IPS-18c (cell line): Measurements from ENCODE around the gene PMPCA.
"Not testable (repeated sequence)": the region's sequence is repeated elsewhere in the genome, so short reads cannot be mapped to it uniquely, and the experiment has no call there.

Experiments used
- H3K4me3 ChIP-seq: 2 replicates; pipeline ENCODE4 v1.7.0; 2013; ENCODE audit warnings: low read depth, mild to moderate bottlenecking, low read length, moderate library complexity; ENCODE audit not compliant: insufficient read depth
- H3K9me3 ChIP-seq: one replicate; pipeline ENCODE4 v1.6.1; 2013; ENCODE audit warnings: mild to moderate bottlenecking, low read length, moderate library complexity; ENCODE audit not compliant: control insufficient read depth, insufficient read depth

The PMPCA gene

GRCh38 chr9:136402067-136402466 is 8.4 kb upstream of the PMPCA start:
- Histone ChIP-seq H3K4me3 (no peak overlapping the region), H3K9me3 (peaks cover 2% of the 10 kb centered on the region)

DNA sequence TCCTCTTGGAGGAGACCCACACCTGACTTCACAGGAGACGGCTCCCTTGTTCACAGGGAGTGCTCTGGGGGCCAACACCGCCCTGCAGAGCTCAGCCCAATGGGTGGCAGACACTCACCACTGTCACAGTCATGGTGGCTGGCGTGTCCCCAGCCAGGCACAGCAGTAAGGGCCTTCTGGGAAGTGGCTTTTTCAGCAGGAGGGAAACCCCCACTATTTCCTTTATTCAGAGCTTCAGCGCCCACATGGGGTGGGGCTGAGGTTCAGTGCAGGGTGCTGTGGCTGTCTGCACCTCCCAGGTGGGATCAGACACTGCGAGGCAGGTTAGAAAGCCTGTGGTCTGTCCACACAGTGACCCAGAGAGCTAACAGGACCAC is 6.9 kb upstream of the PMPCA start:
- H3K4me3 ChIP-seq: no peak overlapping the region
- peaks cover 2% of the 10 kb centered on the region for H3K9me3 ChIP-seq

DNA sequence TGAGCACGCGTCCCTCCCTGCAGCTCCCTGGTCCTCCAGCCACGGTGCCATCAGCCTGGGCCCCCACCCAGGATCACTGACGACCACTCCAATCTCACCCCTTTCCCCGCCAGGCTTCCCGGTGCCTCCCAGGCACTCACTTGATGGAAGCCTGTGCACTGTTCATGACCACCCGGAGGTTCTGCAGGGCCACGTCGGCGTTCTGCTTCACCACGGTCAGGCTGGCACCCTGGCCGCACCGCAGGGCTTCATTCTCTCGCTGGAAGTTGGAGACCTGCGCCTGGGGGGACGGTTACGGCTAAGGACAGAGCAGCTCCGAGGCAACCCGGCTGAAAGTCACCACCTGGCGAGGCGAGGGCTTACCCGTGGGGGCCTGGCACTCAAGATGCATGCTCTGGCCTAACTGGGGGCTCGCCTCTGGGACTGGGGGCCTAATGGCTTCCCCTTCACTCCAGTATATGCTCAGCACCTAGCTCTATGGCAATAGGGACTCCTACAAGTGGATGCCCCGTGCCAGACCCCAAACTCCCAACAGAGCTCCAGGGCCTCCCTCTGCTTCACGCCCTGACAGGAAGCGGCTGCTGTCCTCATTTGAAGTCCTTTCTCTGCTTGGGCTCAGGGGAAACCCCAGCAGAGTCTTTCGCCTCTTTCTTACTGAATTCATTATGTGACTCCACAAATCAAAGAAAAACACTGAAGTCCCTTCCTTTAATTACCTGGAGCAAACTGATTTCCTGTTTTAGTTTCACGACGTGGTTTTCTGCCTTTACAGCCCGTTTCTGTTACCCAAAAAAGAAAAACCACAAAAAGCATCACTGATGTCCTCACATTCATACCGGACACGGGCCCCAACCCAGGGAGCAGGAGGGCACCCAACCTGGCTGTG is 6.3 kb upstream of the PMPCA start:
- H3K9me3 ChIP-seq: peaks cover 2% of the 10 kb centered on the region
- H3K4me3 ChIP-seq: no peak overlapping the region

DNA sequence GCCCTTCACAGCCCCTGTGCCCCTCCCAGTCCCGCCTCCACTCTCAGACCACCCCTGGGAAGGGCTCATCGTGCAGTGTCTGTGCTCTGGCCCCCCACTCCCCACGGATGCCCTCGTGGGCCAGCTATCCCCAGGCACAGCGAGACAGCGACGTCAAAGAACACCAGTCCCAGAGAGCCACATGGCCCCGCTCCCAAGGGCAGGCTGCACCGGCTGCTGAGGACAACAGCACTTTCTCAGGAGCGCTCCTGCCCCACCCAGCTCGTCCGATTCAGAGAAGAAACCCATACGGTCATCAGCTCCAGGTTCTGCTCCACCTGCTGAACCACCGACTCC is 5.7 kb upstream of the PMPCA start:
- peaks cover 2% of the 10 kb centered on the region for H3K9me3 ChIP-seq
- H3K4me3 ChIP-seq: no peak overlapping the region

DNA sequence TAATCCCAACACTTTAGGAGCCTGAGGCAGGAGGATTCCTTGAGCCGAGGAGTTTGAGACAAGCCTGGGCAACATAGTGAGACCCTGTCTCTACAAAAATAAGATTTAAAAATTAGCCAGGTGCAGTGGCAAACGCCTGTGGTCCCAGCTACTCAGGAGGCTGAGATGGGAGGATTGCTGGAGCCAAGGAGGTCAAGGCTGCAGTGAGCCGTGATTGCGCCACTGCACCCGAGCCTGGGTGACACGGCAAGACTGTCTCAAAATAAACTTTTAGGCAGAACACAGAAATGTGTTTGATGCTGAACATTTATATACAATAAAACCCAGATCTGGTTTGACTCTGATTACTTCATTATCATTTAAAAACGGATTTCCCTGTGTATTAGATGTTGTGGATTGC is 5.0 kb upstream of the PMPCA start:
- H3K9me3 ChIP-seq: peaks cover 2% of the 10 kb centered on the region
- no peak overlapping the region for H3K4me3 ChIP-seq

DNA sequence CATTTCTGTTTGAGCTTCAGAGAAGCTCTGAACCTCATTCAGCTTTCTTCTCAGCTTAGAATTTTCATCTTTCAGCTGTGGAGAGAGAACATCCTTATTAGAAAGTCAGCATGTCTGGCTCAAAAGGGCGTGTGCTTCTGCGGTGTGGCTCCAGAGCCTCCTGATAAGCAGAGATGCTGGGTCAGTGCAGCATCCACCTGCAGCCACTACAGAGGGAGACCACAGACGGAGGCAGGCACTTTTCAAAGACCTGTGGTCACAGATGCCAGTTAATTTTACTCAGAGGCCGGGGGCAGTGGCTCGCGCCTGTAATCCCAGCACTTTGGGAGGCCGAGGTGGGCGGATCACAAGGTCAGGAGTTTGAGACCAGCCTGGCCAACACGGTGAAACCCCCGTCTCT is 4.6 kb upstream of the PMPCA start:
- H3K9me3 ChIP-seq, H3K4me3 ChIP-seq: not testable (repeated sequence)

GRCh38 chr9:136407061-136407460 is 3.4 kb upstream of the PMPCA start:
- not testable (repeated sequence) for H3K4me3 ChIP-seq, H3K9me3 ChIP-seq

DNA sequence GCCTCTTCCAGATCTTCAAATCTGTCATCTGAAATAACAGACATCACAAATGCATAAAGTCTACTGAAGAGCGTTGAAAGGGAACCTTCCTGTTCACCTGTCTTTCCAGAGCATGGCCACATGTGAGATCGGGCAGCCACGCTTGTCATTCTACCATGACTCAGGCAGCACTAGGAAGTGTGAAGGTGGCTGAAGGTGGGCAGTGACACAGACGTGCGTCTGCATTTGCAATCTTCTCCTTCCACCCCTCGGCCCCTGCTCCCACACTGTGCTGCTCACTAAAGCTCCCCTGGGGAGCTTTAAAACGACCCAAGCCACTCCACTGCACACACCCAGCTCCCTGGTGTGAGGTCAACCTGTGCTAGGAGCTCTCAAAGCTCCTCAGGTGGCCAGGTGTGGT is 2.5 kb upstream of the PMPCA start:
- H3K9me3 ChIP-seq: peaks cover 2% of the 10 kb centered on the region
- H3K4me3 ChIP-seq: no peak overlapping the region

GRCh38 chr9:136409557-136410455 is 652 bp upstream of the PMPCA start:
- Histone ChIP-seq H3K4me3 (peak overlapping the region; percentile 84), H3K9me3 (peaks cover 2% of the 10 kb centered on the region)

DNA sequence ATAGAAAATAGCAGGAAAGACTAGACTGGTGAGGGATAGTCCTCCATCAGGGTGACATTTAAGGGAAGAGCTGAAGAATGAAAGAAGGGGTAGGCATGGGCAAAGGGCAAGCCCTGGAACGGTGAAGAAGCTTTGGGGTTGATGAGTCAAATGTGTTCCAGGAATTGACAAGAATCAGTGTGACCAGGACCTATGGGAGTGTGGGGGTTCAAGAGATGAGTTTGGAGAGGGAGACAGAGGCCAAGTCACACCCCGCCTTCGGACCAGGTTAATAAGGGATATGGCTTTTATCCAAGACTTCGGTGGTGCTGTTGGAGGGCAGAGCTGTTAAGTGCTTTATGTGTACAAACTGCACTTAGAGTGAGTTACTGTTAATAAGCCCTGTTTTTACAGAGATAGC is 920 bp downstream of the PMPCA start:
- H3K9me3 ChIP-seq: peaks cover 2% of the 10 kb centered on the region
- peak overlapping the region; percentile 96 for H3K4me3 ChIP-seq

DNA sequence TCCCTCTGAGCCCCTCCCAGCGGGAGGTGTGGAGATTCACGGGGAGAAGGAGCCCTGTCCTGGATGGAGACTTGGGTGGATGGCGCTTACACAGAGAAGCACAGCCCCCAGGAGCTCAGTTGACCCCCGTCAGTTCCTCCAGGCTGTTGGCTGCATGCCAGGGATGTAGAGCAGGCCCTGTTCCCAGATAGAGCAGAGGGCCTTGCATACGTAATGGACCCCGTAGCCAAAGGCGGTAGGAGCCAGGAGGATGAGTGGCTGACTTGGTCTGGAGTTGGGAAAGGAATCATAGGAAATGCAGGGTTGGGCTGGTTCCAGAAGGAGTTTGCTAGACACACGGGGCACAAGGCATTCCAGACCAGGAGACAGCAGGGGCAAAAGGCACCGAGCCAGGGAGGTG is 2.5 kb downstream of the PMPCA start:
- Histone ChIP-seq H3K4me3 (no peak overlapping the region), H3K9me3 (no peaks in the 10 kb centered on the region)

DNA sequence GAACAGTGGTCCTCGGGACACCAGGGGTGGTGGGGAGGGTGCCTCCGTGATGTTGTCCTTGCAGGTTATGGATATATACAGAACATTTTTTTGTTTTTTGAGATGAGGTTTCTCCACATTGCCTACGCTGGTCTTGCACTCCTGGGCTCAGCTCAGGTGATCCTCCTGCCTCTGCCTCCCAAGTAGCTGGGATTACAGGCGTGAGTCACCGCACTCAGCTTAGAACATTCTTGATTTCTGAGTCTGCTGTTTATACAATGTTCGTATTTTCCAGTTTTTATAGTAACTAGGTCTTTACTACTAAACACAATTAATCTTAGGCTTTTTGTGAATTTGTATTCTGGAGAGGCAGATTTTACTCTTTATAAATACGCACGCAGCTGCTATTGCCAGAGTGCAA is 6.0 kb downstream of the PMPCA start:
- H3K4me3 ChIP-seq: no peak overlapping the region
- H3K9me3 ChIP-seq: no peaks in the 10 kb centered on the region

DNA sequence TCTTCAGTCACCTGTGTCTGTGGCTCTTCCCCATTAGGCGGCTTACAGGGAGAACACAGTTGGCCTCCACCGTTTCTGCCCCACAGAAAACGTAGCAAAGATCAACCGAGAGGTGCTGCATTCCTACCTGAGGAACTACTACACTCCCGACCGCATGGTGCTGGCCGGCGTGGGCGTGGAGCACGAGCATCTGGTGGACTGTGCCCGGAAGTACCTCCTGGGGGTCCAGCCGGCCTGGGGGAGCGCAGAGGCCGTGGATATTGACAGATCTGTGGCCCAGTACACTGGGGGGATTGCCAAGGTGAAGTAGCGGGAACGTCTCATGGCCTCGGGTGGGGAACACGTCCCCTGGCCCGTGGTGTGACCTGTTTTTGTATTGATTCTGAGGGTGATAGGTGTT is 6.5 kb downstream of the PMPCA start:
- Histone ChIP-seq H3K4me3 (no peak overlapping the region), H3K9me3 (no peaks in the 10 kb centered on the region)

DNA sequence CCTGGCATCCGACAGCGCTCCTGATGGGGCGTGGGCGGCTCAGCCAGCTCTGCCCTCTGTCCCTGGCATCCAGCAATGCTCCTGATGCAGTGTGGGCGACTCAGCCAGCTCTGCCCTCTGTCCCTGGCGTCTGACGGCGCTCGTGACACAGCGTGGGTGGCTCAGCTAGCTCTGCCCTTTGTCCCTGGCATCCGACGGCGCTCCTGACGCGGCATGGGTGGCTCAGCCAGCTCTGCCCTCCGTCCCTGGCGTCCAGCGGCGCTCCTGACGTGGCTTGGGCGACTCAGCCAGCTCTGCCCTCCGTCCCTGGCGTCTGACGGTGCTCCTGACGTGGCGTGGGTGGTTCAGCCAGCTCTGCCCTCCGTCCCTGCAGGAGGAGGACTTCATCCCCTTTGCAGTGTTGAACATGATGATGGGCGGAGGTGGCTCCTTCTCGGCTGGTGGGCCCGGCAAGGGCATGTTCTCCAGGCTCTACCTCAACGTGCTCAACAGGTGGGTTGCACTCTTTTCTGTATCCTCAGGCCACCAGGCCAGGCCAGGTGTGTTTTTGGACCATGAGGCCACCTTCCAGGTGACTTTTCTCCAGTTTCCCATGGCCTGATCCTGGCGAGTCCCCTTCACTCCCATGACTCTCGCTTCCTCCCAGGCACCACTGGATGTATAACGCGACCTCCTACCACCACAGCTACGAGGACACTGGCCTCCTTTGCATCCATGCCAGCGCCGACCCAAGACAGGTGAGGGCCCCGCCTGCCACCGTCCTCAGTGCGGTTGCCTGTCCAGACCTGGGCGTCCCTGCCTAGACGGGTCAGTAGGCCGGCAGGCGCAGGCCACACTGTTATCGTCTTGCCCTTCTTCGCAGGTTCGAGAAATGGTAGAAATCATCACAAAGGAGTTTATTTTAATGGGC is 8.0 kb downstream of the PMPCA start:
- Histone ChIP-seq H3K9me3 (no peaks in the 10 kb centered on the region), H3K4me3 (no peak overlapping the region)

GRCh38 chr9:136419092-136419420 is 8.6 kb downstream of the PMPCA start:
- no peaks in the 10 kb centered on the region for H3K9me3 ChIP-seq
- no peak overlapping the region for H3K4me3 ChIP-seq

DNA sequence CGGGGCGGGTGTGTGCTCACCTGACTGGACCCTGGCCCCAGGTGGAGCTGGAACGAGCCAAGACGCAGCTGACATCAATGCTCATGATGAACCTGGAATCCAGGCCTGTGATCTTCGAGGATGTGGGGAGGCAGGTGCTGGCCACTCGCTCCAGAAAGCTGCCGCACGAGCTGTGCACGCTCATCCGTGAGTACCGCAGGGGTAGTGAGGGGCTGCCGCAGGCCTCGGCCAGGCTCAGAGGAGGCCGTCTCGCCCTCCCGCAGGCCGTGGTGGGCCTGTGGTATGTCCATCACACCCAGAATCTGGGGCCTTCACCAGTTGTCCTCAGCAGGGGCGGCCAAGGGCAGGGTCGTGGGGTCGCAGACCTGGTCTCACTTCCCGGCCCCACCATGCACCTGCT is 11.3 kb downstream of the PMPCA start:
- Histone ChIP-seq H3K4me3 (no peak overlapping the region), H3K9me3 (no peaks in the 10 kb centered on the region)

GRCh38 chr9:136422876-136423275 is 12.4 kb downstream of the PMPCA start:
- no peaks in the 10 kb centered on the region for H3K9me3 ChIP-seq
- H3K4me3 ChIP-seq: no peak overlapping the region
